Measurements from ENCODE around the gene SERPINA3. TPM values are rescaled to one million over a fixed set of nuclear protein-coding genes. Genes with fewer than 3 reads are reported as not detected.

SERPINA3 gene
- total RNA-seq, 2 experiments from 2014 or later = not detected

- ATAC-seq (no peak), DNase-seq (no peak)
- Mint-ChIP-seq H3K27me3 (peaks cover 3% of the 10 kb centered on the region), H3K27ac (no peak overlapping the region), H3K4me3 (no peak overlapping the region), H3K9me3 (no peaks in the 10 kb centered on the region), H3K36me3 (ENCODE audit: low read depth) (no peaks in the 10 kb centered on the region), H3K4me1 (ENCODE audit: low read depth) (no peaks in the 10 kb centered on the region)
- TF ChIP-seq CTCF (IDR thresholded peaks at IDR 0.05) = no peak
- CTCF ChIA-PET = interaction anchor here (1.6 kb wide), 1 partner anchor 21 kb away, joined by 4 read pairs; no protein-coding TSS in a partner anchor
- intact Hi-C loops (cut with micrococcal nuclease) = no loop called here
- POLR2A ChIA-PET = no interaction called here
These were observed 42.2 kb upstream of the SERPINA3 start for GRCh38 chr14:94570002-94570400.

GRCh38 chr14:94570440-94570839 lies 41.8 kb upstream of the SERPINA3 start:
- peaks cover 3% of the 10 kb centered on the region for H3K27me3 Mint-ChIP-seq
- intact Hi-C loops (cut with micrococcal nuclease) = no loop called here
- ATAC-seq (no peak), DNase-seq (no peak)
- H3K9me3 Mint-ChIP-seq = no peaks in the 10 kb centered on the region
- no peak overlapping the region for H3K27ac Mint-ChIP-seq
- no peaks in the 10 kb centered on the region for H3K36me3 Mint-ChIP-seq (ENCODE audit: low read depth)
- no peak overlapping the region for H3K4me3 Mint-ChIP-seq
- ChIA-PET POLR2A (no interaction called here), CTCF (interaction anchor here (1.6 kb wide), 1 partner anchor 22 kb away, joined by 4 read pairs; no protein-coding TSS in a partner anchor)
- no peaks in the 10 kb centered on the region for H3K4me1 Mint-ChIP-seq (ENCODE audit: low read depth)
- TF ChIP-seq CTCF (IDR thresholded peaks at IDR 0.05) = no peak

GRCh38 chr14:94571395-94571794 lies 40.8 kb upstream of the SERPINA3 start:
- Mint-ChIP-seq H3K36me3 (ENCODE audit: low read depth) (no peaks in the 10 kb centered on the region), H3K9me3 (no peaks in the 10 kb centered on the region), H3K4me3 (no peak overlapping the region), H3K27ac (no peak overlapping the region), H3K27me3 (no peaks in the 10 kb centered on the region), H3K4me1 (ENCODE audit: low read depth) (no peaks in the 10 kb centered on the region)
- ChIA-PET CTCF (interaction anchor here (1.6 kb wide), 1 partner anchor 23 kb away, joined by 4 read pairs; no protein-coding TSS in a partner anchor), POLR2A (no interaction called here)
- no peak for TF ChIP-seq CTCF (IDR thresholded peaks at IDR 0.05)
- ATAC-seq = no peak
- intact Hi-C loops (cut with micrococcal nuclease) = no loop called here
- no peak for DNase-seq

- TF ChIP-seq CTCF (IDR thresholded peaks at IDR 0.05) = no peak
- ChIA-PET CTCF (no interaction called here), POLR2A (no interaction called here)
- no peaks in the 10 kb centered on the region for H3K4me1 Mint-ChIP-seq (ENCODE audit: low read depth)
- H3K36me3 Mint-ChIP-seq (ENCODE audit: low read depth) = no peaks in the 10 kb centered on the region
- ATAC-seq (no peak), DNase-seq (no peak)
- no peaks in the 10 kb centered on the region for H3K9me3 Mint-ChIP-seq
- H3K4me3 Mint-ChIP-seq = no peak overlapping the region
- no peak overlapping the region for H3K27ac Mint-ChIP-seq
- intact Hi-C loops (cut with micrococcal nuclease) = no loop called here
- H3K27me3 Mint-ChIP-seq = no peaks in the 10 kb centered on the region
These were observed 40.2 kb upstream of the SERPINA3 start for GRCh38 chr14:94571950-94572349.

GRCh38 chr14:94572637-94573303 lies 39.4 kb upstream of the SERPINA3 start:
- Mint-ChIP-seq H3K9me3 (no peaks in the 10 kb centered on the region), H3K27me3 (no peaks in the 10 kb centered on the region), H3K27ac (no peak overlapping the region), H3K4me3 (no peak overlapping the region), H3K36me3 (ENCODE audit: low read depth) (no peaks in the 10 kb centered on the region), H3K4me1 (ENCODE audit: low read depth) (no peaks in the 10 kb centered on the region)
- DNase-seq (no peak), ATAC-seq (no peak)
- CTCF ChIA-PET = no interaction called here
- intact Hi-C loops (cut with micrococcal nuclease) = no loop called here
- POLR2A ChIA-PET = no interaction called here
- TF ChIP-seq CTCF (IDR thresholded peaks at IDR 0.05) = no peak
